Lung (tissue), 12 donors: Measurements from ENCODE around the gene NREP. TPM values are rescaled to one million over a fixed set of nuclear protein-coding genes. Genes with fewer than 3 reads are reported as not detected.

Experiments
- ATAC-seq: fragments of 200-7000 bp; cut with Tn5 transposase; one replicate; pipeline ENCODE4 v1.9.1; 2020; ENCODE audit warnings: moderate number of reproducible peaks; ENCODE audit not compliant: insufficient read depth, low FRiP score
- DNase-seq, 3 donors: peaks; one replicate each; pipeline ENCODE4 v3.0.0-alpha.2; 2013 to 2017
- H3K27ac ChIP-seq, 2 donors: one replicate each; pipeline ENCODE4 v1.5.1; 2013; ENCODE audit warnings: mild to moderate bottlenecking in 2 of 2, moderate library complexity in 2 of 2, control low read depth in 1 of 2, inconsistent platforms in 1 of 2, low read depth in 1 of 2, low read length in 1 of 2
- H3K27me3 ChIP-seq, 3 donors: one replicate each; pipeline ENCODE4 v1.5.1; 2013; ENCODE audit warnings: low read length in 2 of 3; ENCODE audit not compliant: control insufficient read depth in 3 of 3, insufficient read depth in 3 of 3
- H3K36me3 ChIP-seq, 4 donors: one replicate each; pipeline ENCODE4 v1.5.1; 2013; ENCODE audit warnings: low read length in 4 of 4, mild to moderate bottlenecking in 1 of 4, moderate library complexity in 1 of 4; ENCODE audit not compliant: control insufficient read depth in 4 of 4, insufficient read depth in 4 of 4
- H3K4me1 ChIP-seq, 5 donors: one replicate each; pipeline ENCODE4 v1.5.1; 2013; ENCODE audit warnings: low read length in 5 of 5, mild to moderate bottlenecking in 2 of 5, moderate library complexity in 1 of 5; ENCODE audit not compliant: control insufficient read depth in 5 of 5, insufficient read depth in 5 of 5
- H3K4me3 ChIP-seq: one replicate; pipeline ENCODE4 v1.5.1; 2013; ENCODE audit warnings: mild to moderate bottlenecking, control low read depth, moderate library complexity
- H3K9ac ChIP-seq, 2 donors: one replicate each; pipeline ENCODE4 v1.5.1; 2013; ENCODE audit warnings: low read length in 2 of 2, control low read depth in 1 of 2; ENCODE audit not compliant: insufficient read depth in 1 of 2
- H3K9me3 ChIP-seq, 4 donors: one replicate each; pipeline ENCODE4 v1.5.1; 2013; ENCODE audit warnings: low read length in 3 of 4, mild to moderate bottlenecking in 1 of 4, moderate library complexity in 1 of 4; ENCODE audit not compliant: control insufficient read depth in 4 of 4, insufficient read depth in 3 of 4
- WGBS, 2 donors: extraction: QIAGEN DNeasy Blood & Tissue Kit; methylation state at CpG; one replicate each; pipeline ENCODE4 v1.1.7; 2013; 5-methylcytosine and 5-hydroxymethylcytosine counted together
- polyA plus RNA-seq, 2 donors: library from polyadenylated mRNA; stranded (reverse); fragments of 200-250 nt; gene quantifications; one replicate each; pipeline ENCODE4 v1.2.1, GENCODE V29; 2013
- total RNA-seq, 2 donors: library from RNA; depleted of rRNA in 1 of 2; stranded (reverse); fragments of >200 nt in 1 of 2; gene quantifications; one replicate each; pipeline ENCODE4 v1.2.1, GENCODE V29; 2014 to 2021
- TF ChIP-seq, protein P1 (sequence below): IDR thresholded peaks from 2 replicates; pipeline ENCODE4 v1.5.1; 2012; ENCODE audit warnings: mild to moderate bottlenecking; ENCODE audit errors: control extremely low read depth, extremely low read depth
- donor health status: control.
- donor health status: control.
- donor health status: Bipolar disorder and iron deficiency.
- donor health status: healthy.
- donor health status: DM: yes; HTN: yes; CAD: no.

The NREP gene
- total and polyA plus RNA-seq, 4 donors, result 10.8 to 326 (median 16.8) TPM

DNA sequence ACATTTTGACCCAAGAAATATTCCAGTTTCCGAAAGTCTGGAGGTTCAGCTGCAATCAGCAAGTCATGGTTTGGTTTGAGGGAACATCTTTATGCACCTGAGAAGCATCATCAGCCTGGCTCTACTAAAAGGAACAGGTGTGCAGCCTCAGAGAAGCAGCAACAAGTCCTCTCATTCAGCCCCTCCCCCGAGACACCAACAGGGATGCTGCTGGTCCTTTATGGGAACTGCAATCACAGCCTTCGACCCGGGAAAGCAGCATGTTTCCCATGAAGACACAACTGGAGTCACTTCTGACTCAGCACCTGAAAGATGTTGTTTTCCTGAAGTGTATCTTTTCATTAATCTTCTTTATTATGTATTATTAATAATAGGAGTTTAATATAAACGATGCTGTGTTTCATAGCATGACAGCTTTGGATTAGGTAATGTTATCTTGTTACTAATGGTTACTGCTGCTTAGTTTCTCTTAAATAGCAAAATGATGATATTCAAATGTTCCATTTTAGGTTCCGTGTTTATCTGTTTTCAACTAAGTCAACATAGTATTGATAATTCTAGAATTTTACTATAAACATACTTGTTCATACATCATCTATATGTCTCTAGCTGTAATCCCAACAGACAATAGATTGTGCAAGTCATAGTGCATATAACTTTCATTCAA, 15.6 kb upstream of the NREP start:
- Histone ChIP-seq H3K36me3 (no peaks in the 10 kb centered on the region), H3K27me3 (no peaks in the 10 kb centered on the region), H3K27ac (no peak overlapping the region), H3K9me3 (no peaks in the 10 kb centered on the region), H3K4me1 (peaks cover 0 to 21% (median 5%) of the 10 kb centered on the region in 5 donors), H3K4me3 (no peak overlapping the region), H3K9ac (no peak overlapping the region)
- 79 to 81% methylated on average over 6 of the region's 6 CpGs for WGBS, 2 donors
- DNase-seq (no peak), ATAC-seq (no peak)
- TF ChIP-seq, protein P1, sequence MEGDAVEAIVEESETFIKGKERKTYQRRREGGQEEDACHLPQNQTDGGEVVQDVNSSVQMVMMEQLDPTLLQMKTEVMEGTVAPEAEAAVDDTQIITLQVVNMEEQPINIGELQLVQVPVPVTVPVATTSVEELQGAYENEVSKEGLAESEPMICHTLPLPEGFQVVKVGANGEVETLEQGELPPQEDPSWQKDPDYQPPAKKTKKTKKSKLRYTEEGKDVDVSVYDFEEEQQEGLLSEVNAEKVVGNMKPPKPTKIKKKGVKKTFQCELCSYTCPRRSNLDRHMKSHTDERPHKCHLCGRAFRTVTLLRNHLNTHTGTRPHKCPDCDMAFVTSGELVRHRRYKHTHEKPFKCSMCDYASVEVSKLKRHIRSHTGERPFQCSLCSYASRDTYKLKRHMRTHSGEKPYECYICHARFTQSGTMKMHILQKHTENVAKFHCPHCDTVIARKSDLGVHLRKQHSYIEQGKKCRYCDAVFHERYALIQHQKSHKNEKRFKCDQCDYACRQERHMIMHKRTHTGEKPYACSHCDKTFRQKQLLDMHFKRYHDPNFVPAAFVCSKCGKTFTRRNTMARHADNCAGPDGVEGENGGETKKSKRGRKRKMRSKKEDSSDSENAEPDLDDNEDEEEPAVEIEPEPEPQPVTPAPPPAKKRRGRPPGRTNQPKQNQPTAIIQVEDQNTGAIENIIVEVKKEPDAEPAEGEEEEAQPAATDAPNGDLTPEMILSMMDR, result no peak

DNA sequence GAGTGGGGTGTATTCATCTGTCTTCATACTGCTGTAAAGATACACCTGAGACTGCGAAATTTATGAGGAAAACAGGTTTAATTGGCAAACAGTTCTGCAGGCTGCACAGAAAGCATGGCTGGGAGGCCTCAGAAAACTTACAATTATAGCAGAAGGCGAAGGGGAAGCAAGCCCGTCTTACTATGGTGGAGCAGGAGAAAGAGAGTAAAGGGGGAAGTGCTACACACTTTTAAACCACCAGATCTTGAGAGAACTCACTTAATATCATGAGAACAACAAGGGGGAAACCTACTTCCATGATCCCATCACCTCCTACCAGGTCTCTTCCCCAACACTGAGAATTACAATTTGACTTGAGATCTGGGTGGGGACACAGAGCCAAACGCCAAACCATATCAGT, 12.5 kb upstream of the NREP start:
- Histone ChIP-seq H3K27ac (no peak overlapping the region), H3K36me3 (no peaks in the 10 kb centered on the region), H3K9ac (no peak overlapping the region), H3K4me1 (peaks cover 0 to 12% (median 5%) of the 10 kb centered on the region in 5 donors), H3K4me3 (no peak overlapping the region), H3K27me3 (no peaks in the 10 kb centered on the region), H3K9me3 (no peaks in the 10 kb centered on the region)
- DNase-seq (no peak), ATAC-seq (no peak)
- 79 to 87% methylated on average over 4 of the region's 4 CpGs for WGBS, 2 donors
- TF ChIP-seq, protein P1, result no peak

DNA sequence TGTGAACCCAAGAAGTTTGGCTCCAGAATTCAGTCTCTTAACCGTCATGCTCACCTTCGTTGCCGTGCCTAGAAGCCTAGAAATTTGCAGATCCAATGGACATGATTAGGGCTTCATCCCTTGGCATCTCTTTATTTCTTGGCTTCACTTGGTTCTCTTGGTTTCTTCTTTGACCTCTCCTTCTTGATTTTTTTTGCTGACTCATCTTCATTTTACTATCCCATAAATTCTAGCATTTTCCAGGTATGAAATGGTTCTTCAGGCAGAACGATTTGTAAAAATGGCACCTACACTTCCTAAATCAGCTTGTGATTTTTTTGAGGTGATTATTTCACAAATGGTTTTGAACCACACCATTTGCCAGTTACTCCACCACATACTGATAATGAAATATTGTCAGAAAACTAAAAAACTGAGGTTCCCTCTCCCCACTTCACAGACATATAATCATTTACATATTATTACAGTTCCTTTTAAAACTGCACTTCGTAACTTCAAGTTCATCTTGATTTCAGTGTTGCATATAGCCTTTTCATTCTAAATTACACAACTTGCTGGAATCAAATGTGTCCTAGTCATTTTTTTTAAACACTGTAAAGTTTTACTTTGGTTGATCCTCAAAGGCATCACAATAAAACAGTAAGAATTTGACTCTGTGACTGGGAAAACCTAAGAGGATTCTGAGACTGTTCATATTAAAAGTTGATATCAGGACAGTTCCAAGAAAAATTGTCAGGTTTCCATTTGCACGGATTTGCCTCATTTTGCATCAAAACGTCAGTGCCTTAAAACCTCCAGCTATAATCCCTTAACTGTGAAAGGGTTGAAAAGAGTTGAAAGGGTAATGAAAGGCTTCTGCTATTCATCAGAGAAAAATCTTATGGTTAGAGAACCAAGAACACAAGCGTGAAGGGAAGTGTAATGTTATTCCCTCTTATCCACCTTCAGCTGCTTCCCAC, 8.9 kb upstream of the NREP start:
- no peaks in the 10 kb centered on the region for H3K9me3 ChIP-seq
- H3K4me3 ChIP-seq, result no peak overlapping the region
- H3K27me3 ChIP-seq, result no peaks in the 10 kb centered on the region
- H3K36me3 ChIP-seq, result no peaks in the 10 kb centered on the region
- H3K27ac ChIP-seq, result no peak overlapping the region
- peaks cover 0 to 11% (median 7%) of the 10 kb centered on the region in 5 donors for H3K4me1 ChIP-seq
- ATAC-seq (no peak), DNase-seq (no peak)
- WGBS, 2 donors, result 80 to 86% methylated on average over 8 of the region's 8 CpGs
- no peak overlapping the region for H3K9ac ChIP-seq
- TF ChIP-seq, protein P1, result no peak
